Measurements from ENCODE around the gene CTNNAL1.

GRCh38 chr9:108900176-108900575 lies 113.1 kb downstream of the CTNNAL1 start:
- no peak for TF ChIP-seq POLR2A (IDR thresholded peaks at IDR 0.05)
- TF ChIP-seq CTCF (IDR thresholded peaks at IDR 0.05): no peak

Measured in thyroid gland (tissue), 4 donors.